ENCODE results near the gene DTWD2. TPM values are rescaled to one million over a fixed set of nuclear protein-coding genes. Genes with fewer than 3 reads are reported as not detected.
A peak's percentile ranks its signal among the peaks of the same experiment; 100 is the strongest.
"Not testable (repeated sequence)": the region's sequence is repeated elsewhere in the genome, so short reads cannot be mapped to it uniquely, and the experiment has no call there.

Gene DTWD2
- total RNA-seq, 1 donor from 2014 or later = 8.8 TPM

DNA sequence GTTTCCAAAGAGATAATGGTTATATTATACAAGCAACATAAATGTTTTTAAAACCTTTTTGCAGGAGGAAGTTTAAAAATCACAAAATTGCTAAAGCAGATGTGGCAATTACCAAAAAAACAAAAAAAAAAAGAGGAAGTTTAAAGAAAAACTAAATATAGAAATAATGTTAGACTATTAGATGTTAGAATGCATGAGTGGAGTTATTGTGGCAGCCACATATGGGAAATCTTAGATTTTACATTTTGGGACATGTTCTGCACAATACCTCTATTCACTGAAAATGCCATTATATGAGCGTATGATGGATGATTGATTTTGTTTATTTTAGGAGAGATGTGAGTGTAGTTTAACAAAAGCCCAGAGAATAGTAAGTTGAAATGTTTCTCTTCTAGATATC is 31.2 kb upstream of the DTWD2 start:
- TF ChIP-seq, protein P1, sequence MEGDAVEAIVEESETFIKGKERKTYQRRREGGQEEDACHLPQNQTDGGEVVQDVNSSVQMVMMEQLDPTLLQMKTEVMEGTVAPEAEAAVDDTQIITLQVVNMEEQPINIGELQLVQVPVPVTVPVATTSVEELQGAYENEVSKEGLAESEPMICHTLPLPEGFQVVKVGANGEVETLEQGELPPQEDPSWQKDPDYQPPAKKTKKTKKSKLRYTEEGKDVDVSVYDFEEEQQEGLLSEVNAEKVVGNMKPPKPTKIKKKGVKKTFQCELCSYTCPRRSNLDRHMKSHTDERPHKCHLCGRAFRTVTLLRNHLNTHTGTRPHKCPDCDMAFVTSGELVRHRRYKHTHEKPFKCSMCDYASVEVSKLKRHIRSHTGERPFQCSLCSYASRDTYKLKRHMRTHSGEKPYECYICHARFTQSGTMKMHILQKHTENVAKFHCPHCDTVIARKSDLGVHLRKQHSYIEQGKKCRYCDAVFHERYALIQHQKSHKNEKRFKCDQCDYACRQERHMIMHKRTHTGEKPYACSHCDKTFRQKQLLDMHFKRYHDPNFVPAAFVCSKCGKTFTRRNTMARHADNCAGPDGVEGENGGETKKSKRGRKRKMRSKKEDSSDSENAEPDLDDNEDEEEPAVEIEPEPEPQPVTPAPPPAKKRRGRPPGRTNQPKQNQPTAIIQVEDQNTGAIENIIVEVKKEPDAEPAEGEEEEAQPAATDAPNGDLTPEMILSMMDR (conservative IDR thresholded peaks at IDR 0.05; ENCODE audit: low read depth, low read length) = no peak

GRCh38 chr5:119017994-119018393 is 29.6 kb upstream of the DTWD2 start:
- TF ChIP-seq, protein P1 (conservative IDR thresholded peaks at IDR 0.05; ENCODE audit: low read depth, low read length) = no peak
- no peak for DNase-seq (ENCODE audit: low read depth)
- H3K4me3 ChIP-seq (ENCODE audit: low read depth, low read length) = no peak overlapping the region

More for the DNA sequence above, 31.2 kb upstream of the DTWD2 start:
- no peak overlapping the region for H3K4me3 ChIP-seq (ENCODE audit: low read depth, low read length)
- no peak for DNase-seq (ENCODE audit: low read depth)

GRCh38 chr5:119016125-119016774 is 27.9 kb upstream of the DTWD2 start:
- DNase-seq (ENCODE audit: low read depth) = no peak
- TF ChIP-seq, protein P1 (conservative IDR thresholded peaks at IDR 0.05; ENCODE audit: low read depth, low read length) = no peak
- H3K4me3 ChIP-seq (ENCODE audit: low read depth, low read length) = no peak overlapping the region

DNA sequence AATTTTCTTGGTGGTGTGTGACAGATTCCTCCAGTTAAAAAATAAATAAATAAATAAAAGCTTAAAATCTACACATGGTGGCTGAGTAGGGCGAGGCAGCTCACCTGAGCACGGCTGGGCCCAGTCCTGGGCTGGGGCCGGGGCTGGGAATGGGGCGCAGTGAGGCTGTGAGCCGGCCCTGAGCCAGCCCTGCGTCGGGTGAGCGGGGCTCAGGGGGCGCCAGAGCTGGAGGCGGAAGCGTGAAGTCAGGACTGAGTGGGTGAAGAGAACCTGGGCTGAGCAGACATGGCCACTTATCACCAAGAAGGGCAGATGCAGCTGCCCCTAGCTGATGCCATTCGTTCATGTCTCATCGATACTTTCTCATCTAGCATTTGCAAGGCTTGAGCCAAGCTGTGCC is 22.8 kb upstream of the DTWD2 start:
- DNase-seq (ENCODE audit: low read depth) = no peak
- TF ChIP-seq, protein P1 (conservative IDR thresholded peaks at IDR 0.05; ENCODE audit: low read depth, low read length) = no peak
- no peak overlapping the region for H3K4me3 ChIP-seq (ENCODE audit: low read depth, low read length)

DNA sequence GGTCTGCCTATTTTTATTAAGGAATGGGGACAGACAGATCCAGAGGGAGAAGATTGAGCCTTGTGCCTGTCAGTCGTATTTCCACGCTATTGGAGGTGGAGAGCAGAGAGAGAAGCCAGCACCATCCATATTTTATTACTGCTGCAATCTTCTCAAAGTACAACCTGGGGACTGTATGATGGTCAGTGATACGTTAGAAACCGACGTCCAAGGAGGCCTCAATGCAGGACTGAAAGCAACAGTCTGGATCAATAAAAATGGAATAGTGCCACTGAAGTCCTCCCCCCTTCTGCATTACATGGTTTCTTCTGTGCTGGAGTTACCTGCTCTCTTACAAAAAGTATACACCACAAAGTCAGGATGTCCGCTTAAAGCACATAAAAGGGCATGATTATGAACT is 21.9 kb upstream of the DTWD2 start:
- H3K4me3 ChIP-seq (ENCODE audit: low read depth, low read length) = no peak overlapping the region
- TF ChIP-seq, protein P1 (conservative IDR thresholded peaks at IDR 0.05; ENCODE audit: low read depth, low read length) = no peak
- DNase-seq (ENCODE audit: low read depth) = no peak

GRCh38 chr5:119009131-119009530 is 20.8 kb upstream of the DTWD2 start:
- TF ChIP-seq, protein P1 (conservative IDR thresholded peaks at IDR 0.05; ENCODE audit: low read depth, low read length) = no peak
- peak; percentile 88 for DNase-seq (ENCODE audit: low read depth)
- H3K4me3 ChIP-seq (ENCODE audit: low read depth, low read length) = no peak overlapping the region

DNA sequence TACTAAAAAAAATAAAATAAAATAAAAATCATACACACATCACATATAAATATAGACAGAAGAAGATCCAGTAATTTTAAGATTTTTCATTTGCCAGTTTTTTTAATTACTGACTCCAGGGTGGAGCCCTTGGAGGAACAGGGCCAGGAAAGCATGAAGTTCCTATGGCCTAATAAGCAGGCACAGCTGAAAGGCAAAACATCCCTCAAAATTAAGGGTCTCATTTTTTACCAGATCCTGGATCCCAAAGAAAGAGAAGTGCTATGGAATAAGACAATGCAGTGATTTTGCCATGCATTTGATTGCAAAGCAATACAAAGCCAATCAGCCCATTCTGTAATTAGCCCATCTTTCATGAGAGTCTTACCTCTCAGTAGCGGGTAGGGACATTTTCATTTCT is 11.3 kb upstream of the DTWD2 start:
- TF ChIP-seq, protein P1 (conservative IDR thresholded peaks at IDR 0.05; ENCODE audit: low read depth, low read length) = no peak
- DNase-seq (ENCODE audit: low read depth) = no peak
- no peak overlapping the region for H3K4me3 ChIP-seq (ENCODE audit: low read depth, low read length)

GRCh38 chr5:118998861-118999260 is 10.5 kb upstream of the DTWD2 start:
- not testable (repeated sequence) for H3K4me3 ChIP-seq (ENCODE audit: low read depth, low read length); DNase-seq (ENCODE audit: low read depth)

Data from epithelial cell of proximal tubule (primary cell).